ENCODE results near the gene ILK.

GRCh38 chr11:6633422-6634408 is 30.1 kb downstream of the ILK start:
- TF ChIP-seq CTCF (IDR thresholded peaks at IDR 0.05) (no peak), POLR2A (IDR thresholded peaks at IDR 0.05) (no peak)

Data from tibial nerve (tissue), 3 donors.